GM13976 (cell line): ENCODE results near the gene KLK4.
A peak's percentile ranks its signal among the peaks of the same experiment; 100 is the strongest.
"Not testable (repeated sequence)": the region's sequence is repeated elsewhere in the genome, so short reads cannot be mapped to it uniquely, and the experiment has no call there.

Experiments
- DNase-seq: peaks from one replicate; pipeline ENCODE4 v3.0.0; 2012; ENCODE audit warnings: low spot score
- CTCF ChIP-seq: IDR thresholded peaks from 2 replicates; pipeline ENCODE4 v1.5.1; 2012; ENCODE audit warnings: borderline replicate concordance, mild to moderate bottlenecking; ENCODE audit not compliant: insufficient read depth; ENCODE audit errors: extremely low read depth, missing control alignments, control extremely low read depth
- in situ Hi-C: fragments of 300-500 bp; cut with MboI; formaldehyde crosslinking; loops from one replicate; pipeline ENCODE4 v1.12.0; 2022; ENCODE audit warnings: low sequenced_read_pairs, mixed read lengths, inconsistent platforms; ENCODE audit not compliant: unreplicated experiment

Gene KLK4

GRCh38 chr19:50896591-50897190 lies 14.5 kb downstream of the KLK4 start:
- DNase-seq, result peak; percentile 86
- TF ChIP-seq CTCF, result no peak
- in situ Hi-C loops, result no loop called here

GRCh38 chr19:50896089-50896590 lies 15.1 kb downstream of the KLK4 start:
- in situ Hi-C loops, DNase-seq: not testable (repeated sequence)

GRCh38 chr19:50894478-50895356 lies 16.5 kb downstream of the KLK4 start:
- no peak for TF ChIP-seq CTCF
- DNase-seq, result no peak
- in situ Hi-C loops, result no loop called here

GRCh38 chr19:50893047-50893736 lies 18.0 kb downstream of the KLK4 start:
- DNase-seq, result no peak
- in situ Hi-C loops, result no loop called here
- no peak for TF ChIP-seq CTCF

GRCh38 chr19:50891253-50891625 lies 20.0 kb downstream of the KLK4 start:
- no peak for TF ChIP-seq CTCF
- no peak for DNase-seq
- in situ Hi-C loops, result no loop called here

- no peak for TF ChIP-seq CTCF
- in situ Hi-C loops, result no loop called here
These were observed 20.6 kb downstream of the KLK4 start for GRCh38 chr19:50890422-50891252.

More at GRCh38 chr19:50890422-50891252, 20.6 kb downstream of the KLK4 start:
- DNase-seq, result no peak
